ENCODE results near the gene FERMT3. TPM values are rescaled to one million over a fixed set of nuclear protein-coding genes. Genes with fewer than 3 reads are reported as not detected.
A peak's percentile ranks its signal among the peaks of the same experiment; 100 is the strongest.
"Not testable (repeated sequence)": the region's sequence is repeated elsewhere in the genome, so short reads cannot be mapped to it uniquely, and the experiment has no call there.

Gene FERMT3
- 5.4 and 15.7 TPM in 2 replicates for total RNA-seq

DNA sequence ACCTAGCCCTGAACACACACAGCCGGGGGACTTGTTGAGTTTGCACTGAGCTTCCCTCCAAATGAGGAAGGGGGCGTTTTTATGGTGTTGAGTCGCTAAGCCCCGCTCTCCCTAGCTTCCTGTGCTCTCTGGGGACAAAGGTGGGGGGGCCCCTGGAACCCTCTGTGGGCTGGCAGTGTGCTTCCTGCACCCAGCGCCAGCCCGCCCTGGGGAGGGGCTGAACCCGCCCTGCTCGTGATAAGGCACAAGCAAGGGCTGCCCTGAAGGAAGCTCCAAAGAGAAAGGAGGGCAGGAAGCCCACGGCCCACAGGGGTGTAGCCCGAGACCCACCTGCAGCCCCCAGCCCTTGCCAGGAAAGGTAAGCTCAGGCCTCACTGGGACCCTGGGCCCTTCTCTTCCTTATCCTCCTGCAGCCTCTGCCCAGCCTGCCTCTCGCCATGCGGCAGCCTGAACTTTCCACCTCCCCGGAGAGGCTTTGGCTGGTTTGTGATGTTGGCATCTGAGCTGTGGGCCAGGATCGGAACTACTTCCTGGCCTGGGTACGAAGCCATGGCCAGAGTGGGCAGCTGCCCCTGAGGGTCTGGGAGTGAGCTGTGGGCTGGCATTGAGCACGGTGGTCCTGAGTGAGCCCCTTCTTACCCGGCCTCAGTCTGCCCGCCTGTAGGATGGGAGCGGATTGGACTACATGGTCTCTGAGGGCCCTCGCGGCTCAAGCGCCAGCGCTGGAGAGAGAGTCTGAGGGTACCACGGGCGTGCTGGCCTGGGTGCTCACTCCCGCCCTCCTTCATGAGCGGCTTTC lies at the start of gene FERMT3:
TSS of gene FERMT3 (plus strand) at position 265 of the 799 bp plus-strand sequence. CDS start 644 bp downstream, outside the sequence.
- peak in 1 of 2 donors; percentile 27 for DNase-seq (ENCODE audit: low read depth in 2 of 2)

DNA sequence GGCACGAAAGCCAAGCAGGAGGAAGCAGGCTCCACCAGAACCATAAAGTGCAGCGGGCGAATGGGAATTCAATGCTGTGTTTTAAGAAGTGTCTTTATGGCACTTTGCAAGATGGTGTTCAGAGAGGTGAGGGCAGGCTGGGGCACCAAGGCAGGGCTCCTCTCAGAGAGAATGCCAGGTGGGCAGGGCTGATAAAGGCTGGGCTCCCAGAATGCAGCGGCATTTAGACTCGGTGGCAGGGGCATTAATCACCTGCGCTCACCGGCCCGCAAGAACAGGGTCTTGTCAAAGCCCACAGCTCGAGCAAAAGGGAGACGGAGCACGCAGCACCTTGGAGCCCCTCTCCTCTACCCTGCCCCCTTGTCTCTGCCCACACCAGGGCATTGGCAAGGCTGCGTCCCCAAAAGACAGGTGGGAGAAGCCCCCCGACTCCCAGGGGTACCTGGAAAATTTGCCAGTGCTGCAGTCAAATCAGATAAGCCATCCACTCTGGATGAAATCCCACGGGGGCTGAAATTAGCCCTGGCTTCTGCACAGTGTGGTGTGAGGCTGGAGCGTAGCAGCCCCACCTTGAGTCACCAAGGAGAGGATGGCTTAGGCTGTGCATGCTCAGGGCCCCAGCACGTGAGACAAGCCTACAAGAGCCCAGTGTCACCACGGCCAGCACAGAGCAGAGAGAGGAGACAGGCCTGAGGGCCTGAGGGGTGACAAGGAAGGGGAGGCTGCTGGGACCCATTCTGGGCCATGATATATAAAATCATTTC lies 48.7 kb upstream of the FERMT3 start:
- DNase-seq (ENCODE audit: low read depth in 2 of 2): no peak

DNA sequence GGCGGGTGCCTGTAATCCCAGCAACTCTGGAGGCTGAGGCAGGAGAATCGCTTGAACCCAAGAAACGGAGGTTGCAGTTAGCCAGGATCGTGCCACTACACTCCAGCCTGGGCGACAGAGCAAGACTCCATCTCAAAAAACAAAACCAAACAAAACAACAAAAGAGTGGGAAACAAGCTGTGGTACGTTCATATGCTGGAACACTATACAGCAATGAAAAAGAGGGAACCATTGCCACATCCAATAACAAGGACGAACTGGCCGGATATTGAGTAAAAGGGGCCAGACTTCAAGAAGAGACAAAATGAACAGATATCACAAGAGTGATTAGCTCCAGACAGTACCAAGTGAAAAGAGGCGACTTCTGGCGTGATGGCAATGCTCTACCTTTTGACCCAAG lies 45.5 kb upstream of the FERMT3 start:
- no peak for DNase-seq (ENCODE audit: low read depth in 2 of 2)

DNA sequence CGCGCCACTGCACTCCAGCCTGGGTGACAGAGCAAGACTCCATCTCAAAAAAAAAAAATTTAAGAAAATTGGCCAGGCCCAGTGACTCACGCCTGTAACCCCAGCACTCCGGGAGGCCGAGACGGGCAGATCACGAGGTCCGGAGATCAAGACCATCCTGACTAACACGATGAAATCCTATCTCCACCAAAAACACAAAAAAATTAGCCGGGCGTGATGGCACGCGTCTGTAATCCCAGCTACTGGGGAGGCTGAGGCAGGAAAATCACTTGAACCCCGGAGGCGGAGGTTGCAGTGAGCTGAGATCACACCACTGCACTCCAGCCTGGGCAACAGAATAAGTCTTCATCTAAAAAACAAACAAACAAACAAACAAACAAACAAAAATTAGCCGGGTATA lies 43.8 kb upstream of the FERMT3 start:
- not testable (repeated sequence) for DNase-seq (ENCODE audit: low read depth in 2 of 2)

DNA sequence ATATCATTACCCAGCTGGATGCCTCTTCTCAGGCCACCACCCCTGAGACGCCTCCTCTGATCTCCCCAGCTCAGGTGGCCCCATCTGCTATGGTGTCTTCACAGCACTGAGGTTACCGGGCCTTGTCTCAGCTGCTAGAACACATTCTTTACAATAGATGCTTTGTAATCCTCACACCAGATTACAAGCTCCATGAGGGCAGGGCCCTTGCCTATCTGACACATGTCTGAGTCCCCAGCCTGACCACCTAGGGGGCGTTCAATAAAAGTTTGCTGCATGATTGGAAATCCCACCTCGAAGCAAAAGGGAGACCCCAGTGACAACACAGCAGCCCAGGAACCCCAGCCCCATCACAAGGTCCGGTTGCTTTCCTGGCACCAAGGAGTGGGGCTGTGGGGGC lies 42.6 kb upstream of the FERMT3 start:
- DNase-seq (ENCODE audit: low read depth in 2 of 2): no peak

DNA sequence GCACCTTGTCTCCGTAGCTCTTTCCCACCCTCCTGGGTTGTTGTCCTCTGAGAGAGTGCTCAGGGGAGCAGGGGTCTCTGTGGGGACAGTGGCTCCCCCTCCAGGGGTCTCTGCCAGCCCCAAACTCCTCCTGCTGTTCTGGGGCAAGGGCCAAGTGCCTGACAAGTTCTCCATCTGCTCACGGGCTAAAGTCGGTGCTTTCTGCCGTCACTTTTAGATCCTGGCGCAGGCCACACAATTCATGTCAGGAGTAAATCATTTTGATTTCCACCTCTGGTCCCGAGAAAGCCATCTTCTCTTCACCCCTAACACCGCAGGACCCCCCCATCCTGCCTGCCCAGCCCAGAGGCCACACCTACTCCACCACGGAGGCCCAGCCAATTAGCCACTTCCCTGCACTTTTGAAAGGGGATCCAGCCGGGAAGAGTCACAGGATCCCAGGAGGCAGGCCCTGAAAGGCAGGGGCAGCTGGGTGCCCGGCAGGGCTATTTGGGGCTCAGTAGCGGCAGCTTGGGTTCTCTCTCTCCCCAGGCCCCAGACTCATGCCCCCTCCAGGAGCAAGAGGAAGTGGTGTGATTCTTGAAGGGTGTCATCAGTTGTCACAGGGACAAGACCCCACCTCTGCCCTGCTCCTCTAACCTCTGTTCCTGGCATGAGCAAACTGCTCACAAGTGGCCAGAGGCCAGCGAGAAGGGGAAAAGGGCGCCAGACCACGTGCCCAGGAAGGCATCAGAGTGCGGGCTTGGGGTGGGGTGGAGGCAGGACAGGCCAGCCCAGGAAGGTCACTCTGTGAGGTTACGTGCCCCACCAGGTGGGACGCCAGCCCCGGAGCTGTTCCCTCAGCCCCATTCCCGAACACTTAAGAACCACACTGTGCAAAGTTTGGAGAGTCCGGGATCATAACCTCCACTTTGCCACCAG lies 41.9 kb upstream of the FERMT3 start:
- DNase-seq (ENCODE audit: low read depth in 2 of 2): no peak

DNA sequence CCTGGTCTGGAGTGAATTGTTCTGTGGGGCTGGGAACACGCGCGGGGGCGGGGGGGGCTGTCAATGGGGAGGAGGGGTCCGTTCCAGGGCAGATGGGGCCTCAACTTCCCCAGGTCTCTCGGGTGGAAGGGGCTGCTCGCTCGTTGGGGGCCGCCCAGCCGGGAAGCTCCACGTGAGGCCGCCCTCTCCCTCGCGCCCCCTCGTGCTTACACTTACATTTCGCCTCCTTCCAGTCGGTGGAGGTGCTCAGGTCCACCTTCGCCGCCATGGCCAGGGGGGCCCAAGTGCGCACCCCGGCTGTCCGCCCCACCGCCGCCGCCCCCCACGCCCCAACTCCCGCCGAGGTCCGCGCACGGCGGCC lies 41.1 kb upstream of the FERMT3 start:
- DNase-seq (ENCODE audit: low read depth in 2 of 2): peak in 1 of 2 donors; percentile 43

DNA sequence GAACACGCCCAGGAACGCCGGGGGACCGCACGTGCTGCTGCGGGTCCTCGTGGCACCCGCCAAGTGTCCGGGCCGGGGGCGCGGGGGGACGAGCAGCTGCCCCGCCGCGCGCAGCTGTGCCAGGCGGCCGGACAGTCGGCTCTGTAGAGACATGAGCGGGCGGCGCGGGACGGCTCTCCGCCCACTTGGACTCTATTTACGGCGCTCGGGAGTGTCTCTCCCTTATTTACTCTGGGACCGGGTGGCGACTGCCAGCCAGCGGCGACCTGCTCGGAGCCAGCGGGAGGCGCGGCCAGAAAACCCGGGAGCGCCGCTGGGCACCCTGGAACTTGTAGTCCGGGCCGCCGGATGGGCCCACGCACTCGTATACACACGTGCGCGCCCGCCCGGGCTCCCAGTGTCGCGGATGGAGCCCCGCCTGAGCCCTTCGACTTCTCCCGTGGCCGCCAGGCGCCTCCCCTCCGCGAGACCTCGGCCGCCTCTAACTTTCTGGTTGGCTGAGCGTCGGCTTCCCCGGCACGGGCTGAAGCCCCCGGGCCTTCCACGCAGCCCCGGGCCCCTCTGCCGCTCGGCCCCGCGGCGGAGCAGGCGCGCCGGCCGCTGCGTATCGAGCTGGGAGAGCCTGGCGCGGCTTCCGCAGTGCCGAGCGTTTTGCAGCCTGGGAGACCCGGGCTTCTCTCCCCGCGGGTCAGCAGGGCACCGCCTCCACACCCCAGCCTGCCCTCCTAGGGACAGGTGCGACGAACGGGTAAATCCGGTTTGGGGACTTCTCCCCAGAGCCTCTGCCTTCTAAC lies 40.5 kb upstream of the FERMT3 start, which contains the start of gene MACROD1:
TSS of gene MACROD1 (minus strand) at position 272 of the 794 bp plus-strand sequence. CDS start at position 153, 119 bp downstream.
- peak; percentile 61 to 90 for DNase-seq (ENCODE audit: low read depth in 2 of 2)

DNA sequence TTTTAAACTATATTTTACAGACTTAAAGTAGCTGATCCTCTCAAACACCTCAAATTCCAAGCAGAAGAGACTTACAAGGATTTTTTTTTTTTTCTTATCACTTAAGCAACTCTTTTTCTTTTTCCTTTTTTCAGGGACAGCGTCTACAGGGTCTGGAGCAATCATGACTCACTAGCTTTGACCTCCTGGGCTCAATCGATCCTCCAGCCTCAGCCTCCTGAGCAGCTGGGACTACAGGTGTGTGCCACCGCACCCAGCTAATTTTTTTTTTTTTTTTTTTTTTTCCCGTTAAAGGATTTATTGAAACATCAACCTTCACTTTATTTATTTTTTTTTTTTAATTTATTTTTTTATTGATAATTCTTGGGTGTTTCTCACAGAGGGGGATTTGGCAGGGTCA lies 36.1 kb upstream of the FERMT3 start:
- no peak for DNase-seq (ENCODE audit: low read depth in 2 of 2)

DNA sequence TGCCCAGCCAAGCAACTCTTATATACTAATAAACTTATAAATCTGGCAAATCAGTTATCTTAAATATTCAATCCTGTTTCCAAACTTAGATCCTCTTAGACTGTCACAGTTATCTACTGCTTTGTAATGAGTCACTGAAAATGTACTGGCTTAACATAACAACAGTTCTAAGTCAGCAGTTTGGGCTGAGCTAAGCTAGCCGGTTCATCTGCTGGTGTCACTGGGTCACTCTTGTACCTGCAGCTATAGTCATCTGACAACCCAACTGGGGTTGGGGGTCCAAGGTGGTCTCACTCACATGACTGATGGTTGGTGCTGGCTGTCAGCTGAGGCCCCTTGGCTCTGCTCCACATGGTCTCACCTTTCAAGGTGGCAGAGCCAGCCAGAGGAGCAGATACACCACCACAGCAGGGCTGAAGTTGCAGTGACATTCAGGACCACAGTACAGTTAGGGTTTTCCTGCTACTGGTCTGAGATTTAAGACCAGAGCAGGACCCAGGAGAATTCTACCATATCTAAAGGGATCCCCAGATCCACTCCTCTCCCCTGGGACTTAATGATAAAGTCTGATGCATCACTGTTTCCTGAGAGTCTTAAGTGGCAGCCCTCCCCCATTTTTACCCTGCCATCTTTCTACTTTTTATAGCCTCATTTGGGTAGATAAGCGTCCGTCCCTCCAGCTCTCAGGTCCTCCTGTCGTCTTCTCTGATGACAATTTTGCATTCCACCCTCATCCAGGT lies 32.7 kb upstream of the FERMT3 start:
- no peak for DNase-seq (ENCODE audit: low read depth in 2 of 2)

DNA sequence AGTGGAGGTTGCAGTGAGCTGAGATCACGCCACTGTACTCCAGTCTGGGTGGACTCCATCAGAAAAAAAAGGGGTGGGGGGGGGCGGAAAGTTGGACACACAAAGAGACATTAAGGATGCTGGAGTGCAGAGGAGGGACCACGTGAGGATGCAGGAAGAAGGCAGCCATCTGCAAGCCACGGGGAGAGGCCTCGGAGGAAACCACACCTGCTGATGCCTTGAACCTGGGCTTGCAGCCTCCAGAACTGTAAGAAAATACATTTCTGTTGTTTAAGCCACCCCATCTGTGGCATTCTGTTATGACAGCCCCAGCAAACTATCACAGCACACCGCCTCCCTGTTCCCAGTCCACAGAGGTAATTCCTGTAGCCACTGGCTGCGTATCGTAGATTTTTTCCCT lies 29.8 kb upstream of the FERMT3 start:
- no peak for DNase-seq (ENCODE audit: low read depth in 2 of 2)

DNA sequence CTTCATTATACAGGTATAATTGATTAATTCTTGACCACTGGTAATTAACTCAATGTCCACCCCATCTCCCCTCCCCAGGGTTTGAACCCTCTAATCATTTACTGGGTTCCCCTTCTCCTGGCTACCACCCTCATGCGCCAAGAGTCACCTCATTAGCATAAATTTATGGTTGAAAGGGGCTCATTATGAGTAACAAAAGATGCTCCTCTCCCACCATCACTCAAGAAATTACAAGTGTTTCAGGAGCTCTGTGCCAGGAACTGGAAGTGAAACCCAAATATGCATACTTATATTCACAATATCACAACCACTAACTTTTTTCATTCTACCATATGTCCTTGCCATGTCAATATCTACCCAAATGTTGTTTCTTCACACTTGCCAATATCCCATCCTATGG lies 28.3 kb upstream of the FERMT3 start:
- DNase-seq (ENCODE audit: low read depth in 2 of 2): no peak

DNA sequence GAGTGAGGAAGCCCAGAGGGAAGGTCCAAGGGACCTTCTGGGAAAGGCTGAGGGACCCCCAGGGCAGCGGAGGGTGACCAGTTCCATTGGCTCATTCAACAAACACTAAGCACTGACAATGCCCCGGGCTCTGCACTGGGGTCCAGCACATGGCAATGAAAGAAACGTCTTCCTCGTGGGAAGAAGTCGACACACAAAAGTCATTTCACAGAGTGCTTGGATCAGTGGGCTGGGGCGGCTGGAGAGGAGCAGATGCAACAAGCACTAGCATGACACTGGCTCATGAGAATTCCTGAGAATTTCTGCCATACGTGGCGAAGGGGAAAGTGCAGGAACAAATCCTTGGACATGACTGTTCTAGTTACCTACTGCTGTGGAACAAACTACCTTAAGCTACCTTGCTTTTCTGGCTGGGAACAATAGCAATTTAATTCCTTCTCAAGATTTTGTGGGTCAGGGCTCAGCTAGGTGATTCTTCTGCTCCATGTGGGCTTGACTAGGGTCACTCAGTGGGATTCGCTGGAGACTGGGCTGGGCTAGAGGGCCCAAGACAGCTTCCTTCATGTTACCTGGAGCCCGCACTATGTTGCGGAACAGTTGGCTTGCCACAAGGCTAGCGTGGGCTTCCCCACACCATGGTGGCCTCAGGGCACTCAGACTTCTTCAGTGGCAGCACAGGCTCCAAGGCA lies 27.4 kb upstream of the FERMT3 start:
- no peak for DNase-seq (ENCODE audit: low read depth in 2 of 2)

DNA sequence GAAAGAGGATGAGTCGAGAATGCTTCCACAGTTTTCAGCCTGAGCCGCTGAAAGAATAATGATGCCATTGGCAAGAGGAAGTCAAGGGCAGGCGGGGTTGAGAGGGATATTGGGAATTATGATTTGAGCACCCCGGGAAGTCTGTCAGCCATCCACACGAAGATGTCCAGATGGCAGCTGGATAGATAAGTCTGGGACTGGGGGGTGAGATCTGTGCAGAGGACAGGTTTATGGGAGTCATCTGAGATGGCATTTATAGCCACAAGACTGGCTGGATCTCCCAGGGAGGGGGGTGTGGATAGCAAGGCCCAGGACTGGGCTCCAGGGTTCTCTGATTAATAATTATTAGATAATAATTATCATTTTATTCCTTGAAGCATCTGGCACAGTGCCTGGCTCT lies 25.6 kb upstream of the FERMT3 start:
- DNase-seq (ENCODE audit: low read depth in 2 of 2): no peak

DNA sequence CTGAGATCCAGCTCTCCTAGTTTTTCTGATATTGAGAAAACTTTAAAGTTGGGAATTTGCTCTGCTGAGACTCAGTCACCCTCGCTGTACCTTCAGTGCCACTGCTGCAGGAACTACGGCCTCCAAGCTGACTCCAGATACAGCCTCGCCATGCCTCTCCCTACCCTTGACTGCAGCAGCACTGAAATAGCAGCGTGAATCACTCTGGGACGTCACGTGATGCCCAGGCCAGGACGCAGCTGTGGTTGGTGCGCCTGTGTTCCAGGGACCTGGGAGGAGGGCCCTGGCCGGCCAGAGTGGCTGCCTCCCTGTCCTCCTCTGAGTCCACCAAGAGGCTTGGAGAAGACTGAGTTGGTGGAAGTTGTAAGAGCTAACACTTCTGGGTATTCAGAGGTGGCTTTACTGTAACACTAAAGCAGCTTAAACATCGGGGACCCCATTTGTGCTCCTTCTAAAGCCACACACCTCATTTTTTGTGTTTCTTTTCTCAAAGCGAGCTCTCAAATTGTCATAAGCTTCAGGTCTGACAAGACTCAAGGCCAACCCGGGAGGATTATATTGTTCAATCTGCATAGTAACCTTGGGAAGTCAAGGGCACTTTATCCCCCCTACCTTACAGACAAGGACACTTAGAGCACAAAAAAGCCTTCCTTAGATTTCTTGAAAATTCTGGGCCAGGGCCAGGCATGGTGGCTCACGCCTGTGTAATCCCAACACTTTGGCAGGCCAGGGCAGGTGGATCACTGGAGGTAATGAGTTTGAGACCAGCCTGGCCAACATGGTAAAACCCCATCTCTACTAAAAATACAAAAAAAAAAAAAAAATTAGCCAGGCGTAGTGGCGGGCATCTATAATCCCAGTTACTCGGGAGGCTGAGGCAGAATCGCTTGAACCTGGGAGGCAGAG lies 24.8 kb upstream of the FERMT3 start:
- peak; percentile 78 to 96 for DNase-seq (ENCODE audit: low read depth in 2 of 2)

DNA sequence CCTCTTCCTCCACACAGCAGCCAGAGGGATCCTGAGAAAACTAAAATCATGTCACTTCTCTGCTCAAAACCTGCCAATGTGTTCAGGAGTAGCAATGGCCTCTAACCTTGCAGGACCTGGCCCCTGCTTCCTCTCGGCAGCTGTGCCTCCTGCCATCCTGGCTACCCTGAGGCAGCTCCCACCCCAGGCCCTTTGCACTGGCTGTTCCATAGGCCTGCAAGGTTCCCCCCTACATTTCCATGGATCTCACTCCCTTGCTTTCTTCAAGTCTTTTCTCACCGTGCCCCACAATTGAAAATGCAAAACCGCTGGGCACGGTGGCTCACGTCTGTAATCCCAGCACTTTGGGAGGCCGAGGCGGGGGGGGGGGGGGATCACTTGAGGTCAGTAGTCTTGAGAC lies 22.6 kb upstream of the FERMT3 start:
- DNase-seq (ENCODE audit: low read depth in 2 of 2): no peak

DNA sequence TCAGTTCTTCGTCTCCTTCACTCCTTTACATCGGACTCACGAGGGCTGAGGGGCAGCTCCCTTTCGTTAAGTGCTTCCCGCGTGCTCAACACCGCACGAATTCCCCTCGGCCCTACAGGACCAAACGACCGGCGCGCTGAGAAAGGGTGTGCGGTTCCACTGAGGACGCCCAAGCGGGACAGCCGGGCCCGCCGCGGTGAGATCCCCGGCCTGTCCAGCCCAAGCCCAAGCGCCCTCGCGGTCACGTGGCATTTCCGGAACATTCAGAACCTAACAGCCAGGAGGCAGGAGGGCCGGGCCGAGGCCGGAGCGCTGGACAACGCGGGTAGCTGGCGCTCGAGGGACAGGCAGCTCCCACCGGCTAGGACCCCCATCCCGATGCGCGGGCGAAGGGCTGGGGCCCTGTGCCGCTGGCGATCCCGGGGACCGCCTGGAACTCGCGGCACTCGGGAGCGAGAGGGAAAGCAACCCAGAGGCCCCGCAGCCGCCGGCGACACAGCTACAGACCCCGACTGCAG lies 21.3 kb upstream of the FERMT3 start:
- peak; percentile 79 to 90 for DNase-seq (ENCODE audit: low read depth in 2 of 2)

Data from dermis microvascular lymphatic vessel endothelial cell (primary cell).